Neuronal stem cell (in vitro differentiated cells): Measurements from ENCODE around the gene CORO1C.
"Not testable (repeated sequence)": the region's sequence is repeated elsewhere in the genome, so short reads cannot be mapped to it uniquely, and the experiment has no call there.

Source experiments
- DNase-seq: peaks from one replicate; pipeline ENCODE4 v3.0.0-alpha.2; 2013; ENCODE audit warnings: low spot score
- H2AFZ ChIP-seq: one replicate; pipeline ENCODE4 v1.6.1; 2013; ENCODE audit warnings: mild to moderate bottlenecking, low read length, inconsistent platforms
- H2AK5ac ChIP-seq: 2 replicates; pipeline ENCODE4 v1.6.1; 2013; ENCODE audit warnings: low read depth, mild to moderate bottlenecking, inconsistent platforms, low read length, moderate library complexity, mixed read lengths
- H2BK120ac ChIP-seq: 2 replicates; pipeline ENCODE4 v1.6.1; 2013; ENCODE audit warnings: low read depth, mild to moderate bottlenecking, inconsistent platforms, low read length, moderate library complexity, mixed read lengths
- H2BK12ac ChIP-seq: one replicate; pipeline ENCODE4 v1.6.1; 2013; ENCODE audit warnings: low read length, inconsistent platforms
- H2BK15ac ChIP-seq: 2 replicates; pipeline ENCODE4 v1.6.1; 2013; ENCODE audit warnings: mild to moderate bottlenecking, low read length, inconsistent platforms, mixed read lengths
- H2BK5ac ChIP-seq: one replicate; pipeline ENCODE4 v1.6.1; 2013; ENCODE audit warnings: inconsistent platforms, mild to moderate bottlenecking, low read length, moderate library complexity
- H3K14ac ChIP-seq: one replicate; pipeline ENCODE4 v1.6.1; 2013; ENCODE audit warnings: low read length, inconsistent platforms
- H3K18ac ChIP-seq: 2 replicates; pipeline ENCODE4 v1.6.1; 2013; ENCODE audit warnings: low read length, inconsistent platforms
- H3K23ac ChIP-seq: 2 replicates; pipeline ENCODE4 v1.6.1; 2013; ENCODE audit warnings: low read depth, mild to moderate bottlenecking, mixed read lengths, low read length, inconsistent platforms; ENCODE audit not compliant: poor library complexity
- H3K27ac ChIP-seq: replicated peaks from 3 replicates; pipeline ENCODE4 v1.5.1; 2013; ENCODE audit warnings: low read length, inconsistent platforms
- H3K27me3 ChIP-seq, 3 experiments: 2 replicates each; pipeline ENCODE4 v1.6.1; 2013; ENCODE audit warnings: low read length in 3 of 3, mild to moderate bottlenecking in 2 of 3, inconsistent platforms in 1 of 3, low read depth in 1 of 3, mixed read lengths in 1 of 3, moderate library complexity in 1 of 3; ENCODE audit not compliant: control insufficient read depth in 3 of 3, insufficient read depth in 3 of 3
- H3K36me3 ChIP-seq, 2 donors: replicated peaks in 1 of 2; 2 replicates each; pipeline ENCODE4 v1.6.1; 2013; ENCODE audit warnings: low read length in 2 of 2; ENCODE audit not compliant: control insufficient read depth in 2 of 2, insufficient read depth in 2 of 2
- H3K4ac ChIP-seq: 2 replicates; pipeline ENCODE4 v1.6.1; 2013; ENCODE audit warnings: inconsistent platforms, mild to moderate bottlenecking, low read length, moderate library complexity
- H3K4me1 ChIP-seq, 2 donors: 1 replicate in 1 of 2; 2 replicates in 1 of 2; pipeline ENCODE4 v1.6.1; 2013; ENCODE audit warnings: low read length in 2 of 2, low read depth in 1 of 2; ENCODE audit not compliant: control insufficient read depth in 2 of 2, insufficient read depth in 1 of 2
- H3K4me2 ChIP-seq: one replicate; pipeline ENCODE4 v1.6.1; 2013; ENCODE audit warnings: mild to moderate bottlenecking, low read length, inconsistent platforms; ENCODE audit not compliant: insufficient read depth, poor library complexity, severe bottlenecking
- H3K4me3 ChIP-seq, 2 donors: 2 replicates each; pipeline ENCODE4 v1.5.1; 2013; ENCODE audit warnings: low read length in 2 of 2, mild to moderate bottlenecking in 2 of 2, inconsistent platforms in 1 of 2, moderate library complexity in 1 of 2
- H3K79me1 ChIP-seq: one replicate; pipeline ENCODE4 v1.6.1; 2013; ENCODE audit warnings: low read depth, mild to moderate bottlenecking, inconsistent platforms, low read length, moderate library complexity
- H3K9ac ChIP-seq: one replicate; pipeline ENCODE4 v1.6.1; 2013; ENCODE audit warnings: mild to moderate bottlenecking, low read depth, low read length, inconsistent platforms; ENCODE audit not compliant: poor library complexity
- H3K9me3 ChIP-seq, 2 donors: replicated peaks in 1 of 2; 2 replicates each; pipeline versions ENCODE3 to v1.6.1; 2013; ENCODE audit warnings: low read length in 2 of 2, mild to moderate bottlenecking in 2 of 2, inconsistent platforms in 1 of 2, low read depth in 1 of 2, mixed read lengths in 1 of 2, moderate library complexity in 1 of 2; ENCODE audit not compliant: control insufficient read depth in 2 of 2, insufficient read depth in 1 of 2
- H4K8ac ChIP-seq: one replicate; pipeline ENCODE4 v1.6.1; 2013; ENCODE audit warnings: low read depth, mild to moderate bottlenecking, inconsistent platforms, low read length, moderate library complexity
- H4K91ac ChIP-seq: one replicate; pipeline ENCODE4 v1.6.1; 2013; ENCODE audit warnings: low read length, low read depth, mild to moderate bottlenecking, inconsistent platforms; ENCODE audit not compliant: poor library complexity
- WGBS, 2 donors: extraction: QIAGEN DNeasy Blood & Tissue Kit; methylation state at CpG; one replicate each; pipeline ENCODE4 v1.1.7; 2013; ENCODE audit warnings: missing lambda C conversion rate in 2 of 2, mixed read lengths in 1 of 2; ENCODE audit not compliant: insufficient read length in 2 of 2, insufficient replicate concordance in 1 of 2; ENCODE audit errors: extremely low coverage in 2 of 2; 5-methylcytosine and 5-hydroxymethylcytosine counted together

The CORO1C gene

DNA sequence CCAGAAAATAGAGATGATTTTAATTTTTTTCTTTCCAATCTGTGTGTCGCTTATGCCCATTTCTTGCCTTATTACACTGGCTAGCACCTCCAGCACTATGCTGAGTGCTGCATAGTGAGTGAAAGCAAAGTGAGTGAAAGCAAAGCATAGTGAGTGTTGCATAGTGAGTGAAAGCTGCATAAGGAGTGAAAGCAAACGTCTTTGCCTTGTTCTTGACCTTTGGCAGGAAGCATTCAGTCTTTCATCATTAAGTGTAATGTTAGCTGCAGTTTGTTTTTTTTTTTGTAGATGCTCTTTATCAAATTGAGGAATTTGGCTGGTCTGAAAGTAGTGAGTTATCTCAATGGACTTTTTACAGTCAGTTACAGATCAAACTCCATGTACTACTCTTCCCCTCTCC is 6.9 kb upstream of the CORO1C start:
- H4K91ac ChIP-seq: no peak overlapping the region
- no peak overlapping the region for H2AFZ ChIP-seq

GRCh38 chr12:108735855-108736254 is 4.5 kb upstream of the CORO1C start:
- H3K18ac ChIP-seq: no peak overlapping the region
- no peak overlapping the region for H3K4me3 ChIP-seq
- no peaks in the 10 kb centered on the region for H3K36me3 ChIP-seq
- H2BK120ac ChIP-seq: no peak overlapping the region
- no peak overlapping the region for H4K91ac ChIP-seq
- no peak overlapping the region for H2AK5ac ChIP-seq
- no peak overlapping the region for H3K14ac ChIP-seq
- H3K9me3 ChIP-seq: peaks cover 0 to 5% of the 10 kb centered on the region in 2 donors
- no peak overlapping the region for H2BK15ac ChIP-seq
- no peak overlapping the region for H3K4ac ChIP-seq
- H2BK5ac ChIP-seq: no peak overlapping the region
- H3K4me2 ChIP-seq: no peak overlapping the region
- H3K4me1 ChIP-seq: peaks cover 2 to 7% of the 10 kb centered on the region in 2 donors
- H4K8ac ChIP-seq: no peak overlapping the region
- no peak for DNase-seq
- no peaks in the 10 kb centered on the region for H3K27me3 ChIP-seq
- no peak overlapping the region for H2BK12ac ChIP-seq
- H3K23ac ChIP-seq: no peak overlapping the region
- H3K79me1 ChIP-seq: peaks cover 2% of the 10 kb centered on the region
- no peak overlapping the region for H2AFZ ChIP-seq
- no peak overlapping the region for H3K27ac ChIP-seq
- no peak overlapping the region for H3K9ac ChIP-seq
- no CpG with 5 or more reads among the region's 3 CpGs for WGBS, 2 donors

More for the DNA sequence above, 6.9 kb upstream of the CORO1C start:
- Histone ChIP-seq H3K14ac (no peak overlapping the region), H3K36me3 (no peaks in the 10 kb centered on the region), H3K27me3 (no peaks in the 10 kb centered on the region), H2AK5ac (no peak overlapping the region), H3K4me3 (no peak overlapping the region), H3K18ac (no peak overlapping the region), H4K8ac (no peak overlapping the region), H3K23ac (no peak overlapping the region), H2BK5ac (no peak overlapping the region), H3K79me1 (no peaks in the 10 kb centered on the region), H2BK15ac (no peak overlapping the region), H3K4me2 (no peak overlapping the region), H3K9me3 (peaks cover 0 to 5% of the 10 kb centered on the region in 2 donors), H2BK12ac (no peak overlapping the region), H3K4ac (no peak overlapping the region), H2BK120ac (no peak overlapping the region), H3K4me1 (peaks cover 0 to 4% of the 10 kb centered on the region in 2 donors), H3K27ac (no peak overlapping the region), H3K9ac (no peak overlapping the region)
- no peak for DNase-seq
- no CpG with 5 or more reads among the region's 2 CpGs for WGBS, 2 donors

DNA sequence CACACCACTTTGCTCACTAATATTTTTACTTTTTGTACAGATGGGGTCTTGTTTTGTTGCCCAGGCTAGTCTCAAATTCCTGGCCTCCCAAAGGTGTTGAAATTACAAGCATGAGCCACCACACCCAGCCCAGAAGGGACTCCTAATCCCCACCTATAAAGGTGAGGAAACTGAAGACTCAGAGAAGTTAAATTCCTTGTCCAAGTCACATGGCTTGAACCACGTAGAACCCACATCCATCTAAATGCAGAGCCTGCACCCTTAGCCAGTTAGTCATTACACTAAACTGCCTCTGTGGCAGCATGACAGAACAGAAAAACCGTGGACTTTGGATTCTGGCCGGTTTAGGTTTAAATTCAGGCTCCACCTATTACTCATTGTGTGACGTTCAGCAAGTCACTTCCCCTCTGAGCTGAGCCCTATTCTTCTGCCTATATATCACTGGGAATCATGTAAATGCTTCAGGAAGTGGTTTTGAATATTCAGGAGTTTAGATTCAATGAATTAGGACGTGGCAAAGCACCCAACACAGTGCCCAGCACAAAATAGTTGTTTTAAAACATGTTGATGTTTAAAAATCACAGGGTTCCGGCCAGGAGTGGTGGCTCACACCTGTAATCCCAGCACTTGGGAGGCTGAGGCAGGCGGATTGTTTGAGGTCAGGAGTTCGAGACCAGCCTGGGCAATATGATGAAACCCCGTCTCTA is 3.0 kb upstream of the CORO1C start:
- Histone ChIP-seq H2BK12ac (no peak overlapping the region), H3K4ac (no peak overlapping the region), H2BK5ac (no peak overlapping the region), H3K36me3 (no peaks in the 10 kb centered on the region), H3K23ac (no peak overlapping the region), H3K4me1 (peaks cover 2 to 10% of the 10 kb centered on the region in 2 donors), H3K4me2 (no peak overlapping the region), H3K4me3 (no peak overlapping the region), H3K27ac (no peak overlapping the region), H4K91ac (no peak overlapping the region), H4K8ac (no peak overlapping the region), H2AK5ac (no peak overlapping the region), H2BK120ac (no peak overlapping the region), H3K27me3 (no peaks in the 10 kb centered on the region), H2BK15ac (no peak overlapping the region), H3K14ac (no peak overlapping the region), H2AFZ (peak overlapping the region; percentile 73), H3K79me1 (peaks cover 2% of the 10 kb centered on the region), H3K9me3 (peaks cover 0 to 5% of the 10 kb centered on the region in 2 donors), H3K9ac (no peak overlapping the region), H3K18ac (no peak overlapping the region)
- no CpG with 5 or more reads among the region's 9 CpGs for WGBS, 2 donors
- DNase-seq: no peak

GRCh38 chr12:108733230-108733531 is 1.9 kb upstream of the CORO1C start:
- DNase-seq, H3K4me3 ChIP-seq, H2BK5ac ChIP-seq, H3K79me1 ChIP-seq, H3K4me2 ChIP-seq, H3K27me3 ChIP-seq, H3K18ac ChIP-seq, H3K36me3 ChIP-seq, H3K23ac ChIP-seq, H3K9me3 ChIP-seq, H3K14ac ChIP-seq, H2BK15ac ChIP-seq, H3K9ac ChIP-seq, H4K91ac ChIP-seq, H4K8ac ChIP-seq, H2BK120ac ChIP-seq, H2BK12ac ChIP-seq, H3K27ac ChIP-seq, H3K4ac ChIP-seq, H2AFZ ChIP-seq, H2AK5ac ChIP-seq: not testable (repeated sequence)
- peaks cover 2 to 10% of the 10 kb centered on the region in 2 donors for H3K4me1 ChIP-seq
- no CpG with 5 or more reads among the region's 6 CpGs for WGBS, 2 donors
